NCI-H69 (cell line): ENCODE measurements around the gene MICAL2.
A peak's percentile ranks its signal among the peaks of the same experiment; 100 is the strongest.

Experiments used
- DNase-seq: peaks from one replicate; lab custom pipeline; 2025; lab: John Stamatoyannopoulos, UW

MICAL2 gene

GRCh38 chr11:12117200-12117599 is 6.8 kb downstream of the MICAL2 start:
- no peak for DNase-seq

- no peak for DNase-seq
Measured at GRCh38 chr11:12117611-12118010, 7.2 kb downstream of the MICAL2 start.

- peak; percentile 65 for DNase-seq
Measured at GRCh38 chr11:12118949-12119348, 8.6 kb downstream of the MICAL2 start.

- peak; percentile 89 for DNase-seq
Measured at GRCh38 chr11:12119502-12119901, 9.1 kb downstream of the MICAL2 start.

GRCh38 chr11:12120031-12121008 is 9.9 kb downstream of the MICAL2 start:
- DNase-seq: peak; percentile 65

- peak; percentile 53 for DNase-seq
Measured at GRCh38 chr11:12121011-12121410, 10.6 kb downstream of the MICAL2 start.

- DNase-seq: peak; percentile 98
Measured at GRCh38 chr11:12121517-12121916, 11.1 kb downstream of the MICAL2 start.

GRCh38 chr11:12122083-12122482 is 11.7 kb downstream of the MICAL2 start:
- peak; percentile 79 for DNase-seq

GRCh38 chr11:12123273-12123672 is 12.9 kb downstream of the MICAL2 start:
- DNase-seq: no peak

GRCh38 chr11:12123799-12124198 is 13.4 kb downstream of the MICAL2 start:
- no peak for DNase-seq

- DNase-seq: no peak
Measured at GRCh38 chr11:12124306-12124705, 13.9 kb downstream of the MICAL2 start.

GRCh38 chr11:12125609-12126149 is 15.3 kb downstream of the MICAL2 start:
- DNase-seq: peak; percentile 47

- peak; percentile 47 for DNase-seq
Measured at GRCh38 chr11:12126344-12127019, 16.1 kb downstream of the MICAL2 start.

GRCh38 chr11:12127206-12127898 is 17.0 kb downstream of the MICAL2 start:
- no peak for DNase-seq

GRCh38 chr11:12128301-12128751 is 17.9 kb downstream of the MICAL2 start:
- peak; percentile 45 for DNase-seq

- DNase-seq: no peak
Measured at GRCh38 chr11:12129227-12129626, 18.8 kb downstream of the MICAL2 start.

GRCh38 chr11:12130180-12130980 is 20.0 kb downstream of the MICAL2 start:
- DNase-seq: peak; percentile 81

- peak; percentile 66 for DNase-seq
Measured at GRCh38 chr11:12131943-12132789, 21.8 kb downstream of the MICAL2 start.

GRCh38 chr11:12132790-12133145 is 22.4 kb downstream of the MICAL2 start:
- no peak for DNase-seq

- DNase-seq: no peak
Measured at GRCh38 chr11:12133547-12134235, 23.3 kb downstream of the MICAL2 start.
